VCaP (cell line): ENCODE results near the gene HHEX.
"Not testable (repeated sequence)": the region's sequence is repeated elsewhere in the genome, so short reads cannot be mapped to it uniquely, and the experiment has no call there.

Experiments used
- H3K27ac ChIP-seq: fragments of 450-650 bp; 2 replicates; pipeline ENCODE4 v1.5.1; 2017
- CTCF ChIP-seq: fragments of 450-650 bp; conservative IDR thresholded peaks from 2 replicates; pipeline ENCODE4 v1.5.1; 2017; ENCODE audit warnings: mild to moderate bottlenecking, moderate library complexity

Gene HHEX

GRCh38 chr10:92689663-92690210 is at the start of gene HHEX:
Gene HHEX (plus strand): TSS chr10:92689955. CDS start chr10:92689987, 32 bp downstream.
- TF ChIP-seq CTCF = no peak
- H3K27ac ChIP-seq = peak within 1 kb of the TSS; percentile 82

GRCh38 chr10:92640107-92640506 is 49.6 kb upstream of the HHEX start:
- H3K27ac ChIP-seq = no peak overlapping the region
- TF ChIP-seq CTCF = peak; percentile 20; the same call in 1 of the 2 replicates

GRCh38 chr10:92641492-92641891 is 48.3 kb upstream of the HHEX start:
- H3K27ac ChIP-seq = no peak overlapping the region
- no peak for TF ChIP-seq CTCF

DNA sequence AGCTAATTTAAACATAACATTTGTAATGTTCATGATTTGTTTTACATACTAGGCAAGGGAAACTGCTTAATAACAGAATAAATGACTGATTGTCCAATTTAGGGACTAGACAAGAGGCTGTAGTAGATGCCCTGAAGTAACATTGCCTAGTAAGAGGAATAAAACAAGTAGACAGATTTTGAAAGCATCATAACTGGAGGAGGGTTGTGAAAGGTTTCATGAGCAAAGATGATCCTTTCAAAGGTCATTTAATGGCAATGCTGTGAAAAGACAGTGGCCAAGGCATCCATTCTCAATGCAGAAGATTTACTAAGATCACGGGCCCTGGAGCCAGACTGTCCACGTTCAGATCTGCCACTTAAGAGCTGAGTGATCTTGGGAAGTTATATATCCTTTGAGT is 44.8 kb upstream of the HHEX start:
- H3K27ac ChIP-seq = no peak overlapping the region
- TF ChIP-seq CTCF = no peak

DNA sequence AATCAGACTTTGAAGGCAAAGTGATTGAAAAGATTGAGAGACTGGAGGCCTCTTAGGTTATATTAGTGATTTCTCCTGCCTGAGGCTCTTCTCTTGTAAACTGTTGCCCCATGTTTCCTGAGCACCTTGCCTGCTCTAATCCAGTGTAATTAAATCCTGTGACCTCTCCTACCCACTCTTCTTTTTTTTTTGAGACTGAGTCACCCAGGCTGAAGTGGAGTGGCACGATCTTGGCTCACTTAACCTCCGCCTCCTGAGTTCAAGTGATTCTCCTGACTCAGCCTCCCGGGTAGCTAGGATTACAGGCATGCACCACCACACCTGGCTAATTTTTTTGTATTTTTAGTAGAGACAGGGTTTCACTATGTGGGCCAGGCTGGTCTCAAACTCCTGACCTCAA is 38.9 kb upstream of the HHEX start:
- H3K27ac ChIP-seq = not testable (repeated sequence)

DNA sequence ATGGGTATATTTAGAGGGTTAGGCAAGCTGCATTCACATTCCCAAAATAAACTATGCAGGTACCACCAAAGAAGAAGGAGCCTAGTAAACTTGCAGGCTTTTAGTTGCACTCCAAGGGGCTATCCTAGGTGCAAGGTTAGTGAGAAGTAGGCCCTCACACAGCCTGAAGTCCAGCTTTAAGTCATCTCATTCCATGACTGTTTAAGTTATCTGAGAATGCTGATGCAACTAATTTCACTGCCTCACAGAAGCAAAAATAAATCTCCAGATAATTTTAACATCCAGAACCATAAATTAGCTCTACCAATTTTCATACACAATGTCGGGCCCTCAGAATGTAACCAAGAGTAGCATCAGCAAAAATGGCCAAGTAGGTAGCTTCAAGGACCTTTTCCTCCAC is 34.3 kb upstream of the HHEX start:
- H3K27ac ChIP-seq = no peak overlapping the region
- no peak for TF ChIP-seq CTCF

DNA sequence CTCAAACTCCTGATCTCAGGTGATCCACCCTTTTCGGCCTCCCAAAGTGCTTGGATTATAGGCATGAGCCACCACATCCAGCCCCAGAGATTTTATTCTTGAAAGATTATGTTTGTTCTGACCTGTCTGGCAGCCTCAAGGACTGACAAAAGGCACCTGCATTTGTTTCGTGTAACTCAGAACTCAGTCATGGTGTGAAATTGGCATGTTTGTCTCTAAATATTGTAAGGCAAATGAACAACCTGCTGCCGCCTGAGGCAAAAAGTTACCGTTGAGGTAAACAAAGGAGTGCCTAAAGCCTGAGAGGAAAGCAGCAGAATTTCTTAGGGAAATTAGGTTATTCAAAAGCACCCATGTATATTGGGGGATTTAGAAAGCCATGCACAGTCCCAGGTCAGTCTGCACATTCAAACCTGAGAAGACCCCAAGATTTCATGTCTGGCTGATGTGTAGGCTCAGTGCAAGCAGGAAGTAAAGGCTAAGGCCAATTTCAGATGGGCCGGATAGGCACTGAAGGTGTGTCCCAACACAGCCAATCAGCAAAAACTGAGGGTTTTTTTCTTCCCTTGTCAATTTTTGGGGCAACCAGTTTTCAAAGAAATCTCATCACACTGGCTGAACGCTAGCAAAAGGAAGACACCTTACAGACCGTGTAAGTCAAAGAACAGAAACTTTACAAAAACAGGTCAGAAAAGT is 33.3 kb upstream of the HHEX start:
- no peak for TF ChIP-seq CTCF
- H3K27ac ChIP-seq = no peak overlapping the region

DNA sequence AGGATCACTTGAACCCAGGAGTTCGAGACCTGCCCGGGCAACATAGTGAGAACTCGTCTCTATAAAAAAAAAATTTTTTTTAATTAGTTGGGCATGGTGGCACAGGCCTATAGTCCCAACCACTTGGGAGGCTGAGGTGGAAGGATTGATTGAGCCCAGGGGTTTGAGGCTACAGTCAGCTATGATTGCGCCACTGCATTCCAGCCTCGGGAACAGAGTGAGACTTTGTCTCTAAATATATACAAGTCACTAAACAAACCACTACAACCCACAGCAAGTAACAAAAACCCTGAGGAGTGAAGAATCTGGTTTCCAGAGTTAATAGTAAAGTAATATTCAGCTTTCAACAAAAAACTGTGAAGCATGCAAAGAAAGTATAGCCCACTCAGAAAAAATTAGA is 32.7 kb upstream of the HHEX start:
- TF ChIP-seq CTCF = no peak
- no peak overlapping the region for H3K27ac ChIP-seq
